Activated CD4-positive, alpha-beta memory T cell treated with anti-CD3 and anti-CD28 coated beads, Interleukin-2, amount 10 ng/mL, durations not matched to agents 7 days and 5 days (primary cell): ENCODE measurements around the gene TMEM143. TPM values are rescaled to one million over a fixed set of nuclear protein-coding genes. Genes with fewer than 3 reads are reported as not detected.

Experiments
- CTCF ChIA-PET: fragments of 350-600 bp; sonication (Branson Sonifier 250); formaldehyde crosslinking; loops from one replicate; lab custom pipeline; 2021; ENCODE audit warnings: antibody characterized with exemption, inconsistent platforms; lab: Charles Lee
- POLR2A ChIA-PET: fragments of 350-600 bp; sonication (Branson Sonifier 250); formaldehyde crosslinking; loops from one replicate; lab custom pipeline; 2021; ENCODE audit warnings: antibody characterized with exemption; lab: Charles Lee
- DNase-seq: peaks from one replicate; pipeline ENCODE4 v3.0.0-alpha.2; 2020
- H3K27ac Mint-ChIP-seq: one replicate; pipeline ENCODE4 v1.8.0; 2021; ENCODE audit warnings: mild to moderate bottlenecking, mixed read lengths
- H3K27me3 Mint-ChIP-seq: one replicate; pipeline ENCODE4 v1.8.0; 2021; ENCODE audit warnings: mixed read lengths
- H3K36me3 Mint-ChIP-seq: one replicate; pipeline ENCODE4 v1.8.0; 2021; ENCODE audit warnings: low read depth, mixed read lengths
- H3K4me1 Mint-ChIP-seq: one replicate; pipeline ENCODE4 v1.8.0; 2021; ENCODE audit warnings: mixed read lengths
- H3K4me3 Mint-ChIP-seq: one replicate; pipeline ENCODE4 v1.8.0; 2021; ENCODE audit warnings: mild to moderate bottlenecking, mixed read lengths
- H3K9me3 Mint-ChIP-seq: one replicate; pipeline ENCODE4 v1.8.0; 2021; ENCODE audit warnings: mixed read lengths
- total RNA-seq, 2 experiments: library from RNA; stranded (reverse); gene quantifications; one replicate each; pipeline ENCODE4 v1.2.3, GENCODE V29; 2021

The TMEM143 gene
- total RNA-seq, 2 experiments from 2014 or later = 17.4 to 18.2 TPM

GRCh38 chr19:48332662-48333466 lies 30.9 kb downstream of the TMEM143 start:
- peak overlapping the region; percentile 95 for H3K27ac Mint-ChIP-seq
- ChIA-PET CTCF (interaction anchor here (0.5 to 4.6 kb wide), 15 partner anchors 12 to 1986 kb away, joined by 3 to 342 read pairs (median 12); partner anchors contain the start of genes EMP3, GRWD1, KDELR1 and SYNGR4), POLR2A (interaction anchor here (0.6 to 7.1 kb wide), 17 partner anchors 11 to 1220 kb away, joined by 3 to 265 read pairs (median 4); partner anchors contain the start of genes EMP3, KDELR1, RPL18 and SPHK2)
- H3K4me3 Mint-ChIP-seq = peak overlapping the region; percentile 96
- DNase-seq = peak; percentile 97
- no peaks in the 10 kb centered on the region for H3K27me3 Mint-ChIP-seq
- H3K4me1 Mint-ChIP-seq = peaks cover 57% of the 10 kb centered on the region
- peaks cover 46% of the 10 kb centered on the region for H3K36me3 Mint-ChIP-seq
- peaks cover 3% of the 10 kb centered on the region for H3K9me3 Mint-ChIP-seq

- H3K27ac Mint-ChIP-seq = peak overlapping the region; percentile 95
- H3K4me3 Mint-ChIP-seq = peak overlapping the region; percentile 96
- ChIA-PET CTCF (interaction anchor here (0.5 to 4.6 kb wide), 13 partner anchors 11 to 1986 kb away, joined by 3 to 342 read pairs (median 19); partner anchors contain the start of genes EMP3, GRWD1, KDELR1 and SYNGR4), POLR2A (interaction anchor here (0.8 to 7.1 kb wide), 11 partner anchors 11 to 1219 kb away, joined by 3 to 265 read pairs (median 4); partner anchors contain the start of genes EMP3, KDELR1, RPL18 and SPHK2)
- no peaks in the 10 kb centered on the region for H3K27me3 Mint-ChIP-seq
- DNase-seq = no peak
- peaks cover 3% of the 10 kb centered on the region for H3K9me3 Mint-ChIP-seq
- H3K4me1 Mint-ChIP-seq = peaks cover 61% of the 10 kb centered on the region
- H3K36me3 Mint-ChIP-seq = peaks cover 52% of the 10 kb centered on the region
These were observed 31.4 kb downstream of the TMEM143 start for GRCh38 chr19:48332351-48332661.

- Mint-ChIP-seq H3K4me1 (peaks cover 74% of the 10 kb centered on the region), H3K9me3 (peaks cover 3% of the 10 kb centered on the region), H3K27me3 (no peaks in the 10 kb centered on the region), H3K36me3 (peaks cover 72% of the 10 kb centered on the region), H3K4me3 (peak overlapping the region; percentile 73), H3K27ac (peak overlapping the region; percentile 95)
- ChIA-PET POLR2A (interaction anchor here (1.0 to 7.1 kb wide), 6 partner anchors 8 to 288 kb away, joined by 3 to 265 read pairs (median 3); partner anchors contain the start of genes EMP3, PLA2G4C, SYNGR4 and TMEM143), CTCF (interaction anchor here (0.7 to 2.7 kb wide), 4 partner anchors 8 to 164 kb away, joined by 3 to 18 read pairs (median 6); partner anchors contain the start of genes SYNGR4 and TMEM143)
- peak; percentile 90 for DNase-seq
These were observed 33.6 kb downstream of the TMEM143 start for GRCh38 chr19:48330012-48330681.

GRCh38 chr19:48329167-48329891 lies 34.4 kb downstream of the TMEM143 start:
- DNase-seq = peak; percentile 60
- Mint-ChIP-seq H3K4me3 (peak overlapping the region; percentile 73), H3K27me3 (no peaks in the 10 kb centered on the region), H3K36me3 (peaks cover 68% of the 10 kb centered on the region), H3K9me3 (peaks cover 3% of the 10 kb centered on the region), H3K27ac (peak overlapping the region; percentile 95), H3K4me1 (peaks cover 74% of the 10 kb centered on the region)
- CTCF ChIA-PET = interaction anchor here (0.9 to 2.7 kb wide), 4 partner anchors 8 to 35 kb away, joined by 3 to 18 read pairs (median 8); partner anchors contain the start of genes SYNGR4 and TMEM143
- POLR2A ChIA-PET = interaction anchor here (1.0 to 7.1 kb wide), 8 partner anchors 8 to 288 kb away, joined by 3 to 265 read pairs (median 3); partner anchors contain the start of genes EMP3, KDELR1, PLA2G4C and SYNGR4

- Mint-ChIP-seq H3K27me3 (no peaks in the 10 kb centered on the region), H3K9me3 (peaks cover 3% of the 10 kb centered on the region), H3K27ac (peak within 1 kb of the TSS; percentile 92), H3K4me3 (peak within 1 kb of the TSS; percentile 91), H3K4me1 (peaks cover 79% of the 10 kb centered on the region), H3K36me3 (peaks cover 55% of the 10 kb centered on the region)
- peak; percentile 91 for DNase-seq
- ChIA-PET CTCF (interaction anchor here (1.3 to 10.0 kb wide), 3 partner anchors 8 to 66 kb away, joined by 3 to 342 read pairs (median 7); partner anchors contain the start of gene KDELR1), POLR2A (interaction anchor here (0.7 to 8.5 kb wide), 9 partner anchors 7 to 1051 kb away, joined by 3 to 265 read pairs (median 4); partner anchors contain the start of genes CARD8, INAFM1, PLA2G4C and SYNGR4)
These were observed 38.4 kb downstream of the TMEM143 start, which contains the start of gene EMP3 for GRCh38 chr19:48325265-48325910. EMP3 (plus strand) TSS chr19:48325552; CDS start chr19:48326845, 1,293 bp downstream.

GRCh38 chr19:48321622-48322591 lies 41.8 kb downstream of the TMEM143 start:
- DNase-seq = peak; percentile 100
- ChIA-PET CTCF (interaction anchor here (0.6 to 10.0 kb wide), 11 partner anchors 8 to 263 kb away, joined by 3 to 342 read pairs (median 4); partner anchors contain the start of genes KDELR1, SYNGR4 and TMEM143), POLR2A (interaction anchor here (1.1 to 8.5 kb wide), 8 partner anchors 10 to 153 kb away, joined by 3 to 265 read pairs (median 8); partner anchors contain the start of genes CARD8, SYNGR4 and TMEM143)
- H3K27ac Mint-ChIP-seq = peak overlapping the region; percentile 98
- no peaks in the 10 kb centered on the region for H3K9me3 Mint-ChIP-seq
- H3K4me3 Mint-ChIP-seq = peak overlapping the region; percentile 83
- peaks cover 58% of the 10 kb centered on the region for H3K4me1 Mint-ChIP-seq
- peaks cover 21% of the 10 kb centered on the region for H3K36me3 Mint-ChIP-seq
- no peaks in the 10 kb centered on the region for H3K27me3 Mint-ChIP-seq

GRCh38 chr19:48321372-48321621 lies 42.4 kb downstream of the TMEM143 start:
- Mint-ChIP-seq H3K36me3 (peaks cover 16% of the 10 kb centered on the region), H3K4me3 (peak overlapping the region; percentile 83), H3K27ac (peak overlapping the region; percentile 98), H3K9me3 (no peaks in the 10 kb centered on the region), H3K27me3 (no peaks in the 10 kb centered on the region), H3K4me1 (peaks cover 54% of the 10 kb centered on the region)
- POLR2A ChIA-PET = interaction anchor here (1.1 to 8.5 kb wide), 9 partner anchors 11 to 152 kb away, joined by 3 to 265 read pairs (median 8); partner anchors contain the start of genes CARD8, SYNGR4 and TMEM143
- DNase-seq = peak; percentile 99
- CTCF ChIA-PET = interaction anchor here (0.6 to 10.0 kb wide), 12 partner anchors 9 to 1268 kb away, joined by 3 to 342 read pairs (median 4); partner anchors contain the start of genes KDELR1, SYNGR4 and TMEM143

GRCh38 chr19:48319647-48320541 lies 43.8 kb downstream of the TMEM143 start:
- Mint-ChIP-seq H3K36me3 (peaks cover 3% of the 10 kb centered on the region), H3K27ac (peak overlapping the region; percentile 98), H3K4me3 (no peak overlapping the region), H3K4me1 (peaks cover 48% of the 10 kb centered on the region), H3K27me3 (no peaks in the 10 kb centered on the region), H3K9me3 (no peaks in the 10 kb centered on the region)
- ChIA-PET CTCF (interaction anchor here (0.7 to 10.0 kb wide), 3 partner anchors 9 to 71 kb away, joined by 7 to 342 read pairs (median 10); partner anchors contain the start of gene KDELR1), POLR2A (interaction anchor here (1.3 to 8.5 kb wide), 2 partner anchors 12 to 61 kb away, joined by 4 to 265 read pairs; no protein-coding TSS in a partner anchor)
- DNase-seq = peak; percentile 82

- Mint-ChIP-seq H3K9me3 (no peaks in the 10 kb centered on the region), H3K27ac (no peak overlapping the region)
- POLR2A ChIA-PET = interaction anchor here (0.6 to 8.5 kb wide), 2 partner anchors 14 to 885 kb away, joined by 3 to 265 read pairs; no protein-coding TSS in a partner anchor
These were observed 45.3 kb downstream of the TMEM143 start for GRCh38 chr19:48318286-48318987.

More at GRCh38 chr19:48318286-48318987, 45.3 kb downstream of the TMEM143 start:
- H3K4me3 Mint-ChIP-seq = no peak overlapping the region
- no peak for DNase-seq
- CTCF ChIA-PET = interaction anchor here (0.8 to 10.0 kb wide), 5 partner anchors 15 to 171 kb away, joined by 3 to 342 read pairs (median 3); partner anchors contain the start of genes KDELR1, SYNGR4 and TMEM143
- no peaks in the 10 kb centered on the region for H3K27me3 Mint-ChIP-seq
- peaks cover 1% of the 10 kb centered on the region for H3K36me3 Mint-ChIP-seq
- H3K4me1 Mint-ChIP-seq = peaks cover 33% of the 10 kb centered on the region
